KMS-11 (cell line): ENCODE data around the gene ZC3H10.

ENCODE experiments used
- H2AFZ ChIP-seq: fragments of 200-600 bp; sonication (generic); 2 replicates; pipeline ENCODE4 v1.6.1; 2016; ENCODE audit warnings: antibody characterized with exemption, mixed run types, low read depth
- H3K27ac ChIP-seq: fragments of 200-600 bp; sonication (generic); 2 replicates; pipeline ENCODE4 v1.6.1; 2016; ENCODE audit warnings: mild to moderate bottlenecking, mixed run types
- H3K27me3 ChIP-seq: fragments of 200-600 bp; sonication (generic); 2 replicates; pipeline ENCODE4 v1.6.1; 2017; ENCODE audit warnings: mild to moderate bottlenecking, low read depth, mixed run types, moderate library complexity; ENCODE audit not compliant: insufficient read depth
- H3K36me3 ChIP-seq: fragments of 200-600 bp; sonication (generic); 2 replicates; pipeline ENCODE4 v1.6.1; 2017; ENCODE audit warnings: mild to moderate bottlenecking, mixed run types; ENCODE audit not compliant: insufficient read depth
- H3K4me1 ChIP-seq: fragments of 200-600 bp; sonication (generic); 2 replicates; pipeline ENCODE4 v1.6.1; 2016; ENCODE audit warnings: mild to moderate bottlenecking, low read depth, mixed run types; ENCODE audit not compliant: poor library complexity, severe bottlenecking
- H3K4me2 ChIP-seq: fragments of 200-600 bp; sonication (generic); 2 replicates; pipeline ENCODE4 v1.7.0; 2016; ENCODE audit warnings: mild to moderate bottlenecking, mixed run types
- H3K4me3 ChIP-seq: fragments of 200-600 bp; sonication (generic); IDR thresholded peaks from 2 replicates; pipeline ENCODE4 v1.6.1; 2017; ENCODE audit warnings: low read depth, low read length, mixed read lengths; ENCODE audit not compliant: insufficient read depth
- H3K79me2 ChIP-seq: fragments of 200-600 bp; sonication (generic); 2 replicates; pipeline ENCODE4 v1.6.1; 2016; ENCODE audit warnings: low read depth, mixed run types; ENCODE audit not compliant: insufficient read depth
- H3K9ac ChIP-seq: fragments of 200-600 bp; sonication (generic); 2 replicates; pipeline ENCODE4 v1.6.1; 2016; ENCODE audit warnings: mild to moderate bottlenecking, mixed run types
- H4K20me1 ChIP-seq: fragments of 200-600 bp; sonication (generic); 2 replicates; pipeline ENCODE4 v1.6.1; 2016; ENCODE audit warnings: mild to moderate bottlenecking, mixed run types; ENCODE audit not compliant: insufficient read depth
- TF ChIP-seq, protein P1 (sequence below): fragments of 200-600 bp; sonication (generic); conservative IDR thresholded peaks from 2 replicates; pipeline ENCODE4 v1.6.1; 2017; ENCODE audit warnings: low read depth, mild to moderate bottlenecking, antibody characterized with exemption, low read length, moderate library complexity, mixed read lengths

The ZC3H10 gene

DNA sequence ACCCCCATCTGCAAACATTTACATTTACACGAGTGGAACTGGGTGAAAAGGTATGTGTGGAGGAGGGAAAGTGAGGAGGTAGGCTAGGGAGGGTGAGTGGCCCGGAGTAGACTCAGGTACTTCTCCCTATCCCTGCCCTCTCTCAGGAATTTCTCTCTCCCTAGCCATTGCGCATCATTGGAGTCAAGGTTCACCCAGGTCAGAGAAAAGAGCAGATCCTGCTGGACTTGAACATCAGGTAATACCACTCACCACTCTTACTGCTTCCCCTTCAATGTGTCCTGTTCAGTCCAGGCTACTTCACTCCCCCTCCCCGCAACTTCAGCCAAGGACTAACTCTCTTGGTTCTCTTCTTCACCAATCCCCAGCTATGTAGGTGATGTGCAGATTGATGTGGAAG lies 12.8 kb downstream of the ZC3H10 start:
- Histone ChIP-seq H3K27ac (no peak overlapping the region), H3K4me2 (no peak overlapping the region), H3K9ac (no peak overlapping the region), H4K20me1 (no peaks in the 10 kb centered on the region), H2AFZ (no peak overlapping the region), H3K4me3 (no peak overlapping the region), H3K36me3 (peaks cover 4% of the 10 kb centered on the region; the same call in 1 of the 2 replicates), H3K4me1 (peaks cover 52% of the 10 kb centered on the region), H3K27me3 (no peaks in the 10 kb centered on the region), H3K79me2 (peaks cover 26% of the 10 kb centered on the region; the same call in 1 of the 2 replicates)
- TF ChIP-seq, protein P1, sequence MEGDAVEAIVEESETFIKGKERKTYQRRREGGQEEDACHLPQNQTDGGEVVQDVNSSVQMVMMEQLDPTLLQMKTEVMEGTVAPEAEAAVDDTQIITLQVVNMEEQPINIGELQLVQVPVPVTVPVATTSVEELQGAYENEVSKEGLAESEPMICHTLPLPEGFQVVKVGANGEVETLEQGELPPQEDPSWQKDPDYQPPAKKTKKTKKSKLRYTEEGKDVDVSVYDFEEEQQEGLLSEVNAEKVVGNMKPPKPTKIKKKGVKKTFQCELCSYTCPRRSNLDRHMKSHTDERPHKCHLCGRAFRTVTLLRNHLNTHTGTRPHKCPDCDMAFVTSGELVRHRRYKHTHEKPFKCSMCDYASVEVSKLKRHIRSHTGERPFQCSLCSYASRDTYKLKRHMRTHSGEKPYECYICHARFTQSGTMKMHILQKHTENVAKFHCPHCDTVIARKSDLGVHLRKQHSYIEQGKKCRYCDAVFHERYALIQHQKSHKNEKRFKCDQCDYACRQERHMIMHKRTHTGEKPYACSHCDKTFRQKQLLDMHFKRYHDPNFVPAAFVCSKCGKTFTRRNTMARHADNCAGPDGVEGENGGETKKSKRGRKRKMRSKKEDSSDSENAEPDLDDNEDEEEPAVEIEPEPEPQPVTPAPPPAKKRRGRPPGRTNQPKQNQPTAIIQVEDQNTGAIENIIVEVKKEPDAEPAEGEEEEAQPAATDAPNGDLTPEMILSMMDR, result no peak

DNA sequence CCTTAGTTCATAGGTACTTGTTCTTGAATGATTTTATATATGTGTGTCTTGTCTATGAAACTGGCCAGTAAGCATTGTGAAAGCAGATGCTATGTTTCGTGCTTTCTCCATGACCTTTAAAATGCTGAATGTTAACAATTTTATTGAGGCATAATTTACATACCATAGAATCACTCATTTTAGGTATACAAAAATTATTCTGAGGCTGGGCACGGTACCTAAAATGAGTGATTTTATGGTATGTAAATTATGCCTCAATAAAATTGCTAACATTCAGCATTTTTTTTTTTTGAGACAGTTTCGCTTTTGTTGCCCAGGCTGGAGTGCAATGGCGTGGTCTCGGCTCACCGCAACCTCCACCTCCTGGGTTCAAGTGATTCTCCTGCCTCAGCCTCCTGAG lies 16.8 kb downstream of the ZC3H10 start:
- no peak overlapping the region for H3K27ac ChIP-seq
- H3K27me3 ChIP-seq, result no peaks in the 10 kb centered on the region
- H2AFZ ChIP-seq, result no peak overlapping the region
- TF ChIP-seq, protein P1, result no peak
- H3K36me3 ChIP-seq, result peaks cover 8% of the 10 kb centered on the region; the same call in 1 of the 2 replicates
- peak overlapping the region; percentile 10; the same call in 1 of the 2 replicates for H3K4me2 ChIP-seq
- H4K20me1 ChIP-seq, result no peaks in the 10 kb centered on the region
- peaks cover 8% of the 10 kb centered on the region; the same call in 1 of the 2 replicates for H3K79me2 ChIP-seq
- H3K4me1 ChIP-seq, result peaks cover 30% of the 10 kb centered on the region
- H3K9ac ChIP-seq, result no peak overlapping the region
- H3K4me3 ChIP-seq, result no peak overlapping the region

DNA sequence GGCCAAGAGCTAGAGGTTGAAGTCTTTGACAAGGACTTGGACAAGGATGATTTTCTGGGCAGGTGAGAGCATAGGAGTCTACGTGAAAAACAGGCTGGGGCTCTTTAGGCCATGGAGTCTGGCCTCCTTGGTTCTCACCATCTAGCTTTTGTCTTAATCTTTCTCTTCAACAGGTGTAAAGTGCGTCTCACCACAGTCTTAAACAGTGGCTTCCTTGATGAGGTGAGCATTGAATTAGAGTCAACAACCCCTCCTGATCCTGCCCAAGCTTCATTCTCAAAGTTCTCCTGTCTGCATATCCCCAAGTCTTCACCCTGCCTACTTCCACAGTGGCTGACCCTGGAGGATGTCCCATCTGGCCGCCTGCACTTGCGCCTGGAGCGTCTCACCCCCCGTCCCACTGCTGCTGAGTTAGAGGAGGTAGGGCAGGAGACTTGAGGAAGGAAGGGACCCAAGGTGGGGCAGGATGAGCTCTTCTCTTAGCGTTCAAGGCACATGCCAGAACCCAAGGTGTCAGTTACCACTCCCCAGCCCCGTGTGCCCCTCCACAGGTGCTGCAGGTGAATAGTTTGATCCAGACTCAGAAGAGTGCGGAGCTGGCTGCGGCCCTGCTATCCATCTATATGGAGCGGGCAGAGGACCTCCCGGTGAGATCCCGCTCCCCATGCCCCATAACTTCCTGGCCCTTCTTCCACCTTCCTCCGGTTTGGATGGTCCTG lies 19.9 kb downstream of the ZC3H10 start:
- no peaks in the 10 kb centered on the region for H4K20me1 ChIP-seq
- H3K4me2 ChIP-seq, result no peak overlapping the region
- H3K36me3 ChIP-seq, result peaks cover 10% of the 10 kb centered on the region; the same call in 1 of the 2 replicates
- peaks cover 25% of the 10 kb centered on the region for H3K4me1 ChIP-seq
- no peak overlapping the region for H2AFZ ChIP-seq
- no peak overlapping the region for H3K27ac ChIP-seq
- H3K79me2 ChIP-seq, result no peaks in the 10 kb centered on the region
- no peak overlapping the region for H3K4me3 ChIP-seq
- no peaks in the 10 kb centered on the region for H3K27me3 ChIP-seq
- TF ChIP-seq, protein P1, result no peak
- no peak overlapping the region for H3K9ac ChIP-seq

DNA sequence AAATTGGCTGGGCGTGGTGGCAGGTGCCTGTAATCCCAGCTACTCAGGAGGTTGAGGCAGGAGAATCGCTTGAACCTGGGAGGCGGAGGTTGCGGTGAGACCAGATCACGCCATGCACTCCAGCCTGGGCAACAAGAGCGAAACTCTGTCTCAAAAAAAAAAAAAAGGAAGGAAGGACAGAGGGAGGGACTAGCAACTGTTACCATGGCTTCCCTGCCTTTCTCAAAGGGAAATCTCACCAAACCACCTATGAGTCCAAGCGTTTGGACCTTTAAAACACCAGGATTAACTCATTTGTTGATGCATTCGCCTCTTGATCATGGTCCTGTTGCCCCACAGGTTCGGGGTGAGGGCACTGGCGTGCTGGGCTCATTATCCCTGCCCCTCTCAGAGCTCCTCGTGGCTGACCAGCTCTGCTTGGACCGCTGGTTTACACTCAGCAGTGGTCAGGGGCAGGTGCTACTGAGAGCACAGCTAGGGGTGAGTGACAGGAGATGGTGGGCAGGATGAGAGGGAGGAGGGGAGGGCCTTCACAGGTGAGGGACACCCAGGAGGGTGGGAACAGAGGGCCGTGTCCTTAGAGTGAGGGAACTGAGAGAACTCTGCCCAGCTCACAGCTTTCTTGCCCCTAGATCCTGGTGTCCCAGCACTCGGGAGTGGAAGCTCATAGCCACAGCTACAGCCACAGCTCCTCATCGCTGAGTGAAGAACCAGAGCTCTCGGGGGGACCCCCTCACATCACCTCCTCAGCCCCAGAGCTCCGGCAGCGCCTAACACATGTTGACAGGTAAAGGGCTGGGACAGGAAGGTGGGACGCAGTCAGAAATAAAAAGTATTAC lies 24.1 kb downstream of the ZC3H10 start:
- Histone ChIP-seq H4K20me1 (no peaks in the 10 kb centered on the region), H3K27ac (no peak overlapping the region), H2AFZ (no peak overlapping the region), H3K4me1 (no peaks in the 10 kb centered on the region), H3K36me3 (peaks cover 10% of the 10 kb centered on the region; the same call in 1 of the 2 replicates), H3K79me2 (no peaks in the 10 kb centered on the region), H3K4me2 (no peak overlapping the region), H3K9ac (no peak overlapping the region), H3K27me3 (no peaks in the 10 kb centered on the region), H3K4me3 (no peak overlapping the region)
- TF ChIP-seq, protein P1, result no peak
